HepG2 (cell line): Measurements from ENCODE around the gene JAK1. TPM values are rescaled to one million over a fixed set of nuclear protein-coding genes. Genes with fewer than 3 reads are reported as not detected.

ENCODE experiments used
- CAMTA2 ChIP-seq: sonication (generic); formaldehyde crosslinking; IDR thresholded peaks from 2 replicates; pipeline ENCODE4 v1.4.0; 2020; ENCODE audit warnings: mild to moderate bottlenecking, missing genetic modification reagents, borderline replicate concordance
- CCAR2 ChIP-seq: fragments of 200-400 bp; formaldehyde crosslinking; optimal IDR thresholded peaks from 2 replicates; pipeline ENCODE3; 2018; ENCODE audit warnings: low read depth, mild to moderate bottlenecking, low read length, moderate library complexity
- DNMT1 ChIP-seq: sonication (generic); formaldehyde crosslinking; IDR thresholded peaks from 2 replicates; pipeline ENCODE4 v1.5.1; 2020; ENCODE audit warnings: mild to moderate bottlenecking, missing genetic modification reagents
- DNMT3B ChIP-seq: conservative IDR thresholded peaks from 2 replicates; pipeline ENCODE4 v1.6.1; 2016; ENCODE audit warnings: missing biosample characterization, control low read depth
- GATAD2A ChIP-seq: IDR thresholded peaks from 2 replicates; pipeline ENCODE4 v1.6.1; 2016
- HOMEZ ChIP-seq: IDR thresholded peaks from 2 replicates; pipeline ENCODE4 v1.6.1; 2016; ENCODE audit warnings: low read depth
- KDM4B ChIP-seq: sonication (generic); formaldehyde crosslinking; IDR thresholded peaks from 2 replicates; pipeline ENCODE4 v1.4.0; 2020; ENCODE audit warnings: missing genetic modification reagents
- KIAA2018 ChIP-seq: sonication (generic); formaldehyde crosslinking; IDR thresholded peaks from 2 replicates; pipeline ENCODE4 v1.5.0; 2020; ENCODE audit warnings: mild to moderate bottlenecking, missing genetic modification reagents, borderline replicate concordance
- MBNL3 ChIP-seq: fragments of 250-450 bp; sonication (Bioruptor Pico); conservative IDR thresholded peaks from 2 replicates; pipeline ENCODE4 v1.8.0; 2022; ENCODE audit warnings: mild to moderate bottlenecking, inconsistent platforms
- NFATC3 ChIP-seq: sonication (generic); formaldehyde crosslinking; IDR thresholded peaks from 2 replicates; pipeline ENCODE4 v1.5.1; 2020; ENCODE audit warnings: mild to moderate bottlenecking, missing genetic modification reagents
- SP5 ChIP-seq: IDR thresholded peaks from 2 replicates; pipeline ENCODE4 v1.6.1; 2016; ENCODE audit warnings: low read depth, borderline replicate concordance
- ZBTB39 ChIP-seq: sonication (generic); formaldehyde crosslinking; IDR thresholded peaks from 2 replicates; pipeline ENCODE4 v1.5.0; 2020; ENCODE audit warnings: missing genetic modification reagents
- ZMYM3 ChIP-seq: sonication (generic); formaldehyde crosslinking; IDR thresholded peaks from 2 replicates; pipeline ENCODE4 v1.5.1; 2020; ENCODE audit warnings: mild to moderate bottlenecking, missing genetic modification reagents
- ZNF20 ChIP-seq: sonication (generic); formaldehyde crosslinking; IDR thresholded peaks from 2 replicates; pipeline ENCODE4 v1.4.0; 2020; ENCODE audit warnings: mild to moderate bottlenecking, moderate library complexity, missing genetic modification reagents
- ZNF333 ChIP-seq: sonication (generic); formaldehyde crosslinking; IDR thresholded peaks from 2 replicates; pipeline ENCODE4 v1.4.0; 2020; ENCODE audit warnings: mild to moderate bottlenecking, missing genetic modification reagents, borderline replicate concordance
- ZNF776 ChIP-seq: sonication (generic); formaldehyde crosslinking; IDR thresholded peaks from 2 replicates; pipeline ENCODE4 v1.4.0; 2020; ENCODE audit warnings: mild to moderate bottlenecking, missing genetic modification reagents
- ZNF784 ChIP-seq: sonication (generic); formaldehyde crosslinking; IDR thresholded peaks from 2 replicates; pipeline ENCODE4 v1.5.1; 2020; ENCODE audit warnings: missing genetic modification reagents, mild to moderate bottlenecking, borderline replicate concordance
- polyA plus RNA-seq, 8 experiments: library from polyadenylated mRNA; depleted of rRNA in 3 of 8; stranded (reverse) in 7 of 8; unstranded in 1 of 8; fragments of >200 nt; fragmentation: Illumina TruSeq in 4 of 8; extraction: Trizol in 4 of 8; gene quantifications; 2 replicates each; pipeline versions ENCODE4 v1.2.1 to v1.2.3, GENCODE V29; 2011 to 2016; ENCODE audit warnings: low read depth in 4 of 8, missing spikeins in 1 of 8, mixed read lengths in 1 of 8; ENCODE audit not compliant: insufficient read depth in 1 of 8
- total RNA-seq, 5 experiments: library from RNA; depleted of rRNA; stranded (reverse); fragments of >200 nt; fragmentation: Illumina TruSeq; extraction: Trizol; gene quantifications; 2 replicates each; pipeline ENCODE4 v1.2.3, GENCODE V29; 2016; ENCODE audit warnings: low read depth in 1 of 5

Gene JAK1
- total and polyA plus RNA-seq, 2 of the 13 experiments (the other 11 are each of a cell fraction or from before 2014, with no cell fraction given), result 23.9 to 42.4 TPM

- TF ChIP-seq ZNF333 (CRISPR knock-in tag) (0 out of 2 replicates have a peak, but pooled peaks have one; percentile 32), ZNF776 (CRISPR knock-in tag) (0 out of 2 replicates have a peak, but pooled peaks have one; percentile 9), KIAA2018 (CRISPR knock-in tag) (no peak), ZNF784 (no peak), ZMYM3 (no peak), DNMT3B (CRISPR knock-in tag) (no peak), ZBTB39 (CRISPR knock-in tag) (no peak), CCAR2 (no peak), ZNF20 (CRISPR knock-in tag) (no peak), HOMEZ (CRISPR knock-in tag) (no peak), DNMT1 (no peak), NFATC3 (no peak), KDM4B (CRISPR knock-in tag) (no peak), GATAD2A (CRISPR knock-in tag) (no peak), MBNL3 (CRISPR knock-in tag) (no peak), CAMTA2 (no peak), SP5 (CRISPR knock-in tag) (no peak)
Observed at GRCh38 chr1:64965366-64966157, 787 bp downstream of the JAK1 start (continued).
